Measurements from ENCODE around the gene TNPO2. TPM values are rescaled to one million over a fixed set of nuclear protein-coding genes. Genes with fewer than 3 reads are reported as not detected.

Gene TNPO2
- total and polyA plus RNA-seq, 9 donors = 19.6 to 68.6 (median 55.8) TPM

GRCh38 chr19:12695997-12696365 is 27.8 kb downstream of the TNPO2 start:
- Histone ChIP-seq H3K9me3 (replicated peaks; ENCODE audit: control insufficient read depth, low read depth, low read length) (no peaks in the 10 kb centered on the region), H3K36me3 (ENCODE audit: control insufficient read depth, insufficient read depth, low read length) (peaks cover 23% of the 10 kb centered on the region), H3K27me3 (ENCODE audit: control insufficient read depth, insufficient read depth, low read length) (no peaks in the 10 kb centered on the region), H3K4me3 (ENCODE audit: low read length) (peak overlapping the region; percentile 96), H3K27ac (ENCODE audit: low read length) (no peak overlapping the region), H3K4me1 (ENCODE audit: control insufficient read depth, insufficient read depth, low read length) (peaks cover 14% of the 10 kb centered on the region)
- no peak for DNase-seq
- under 1% methylated on average over 24 of the region's 36 CpGs for WGBS (ENCODE audit: insufficient coverage)

DNA sequence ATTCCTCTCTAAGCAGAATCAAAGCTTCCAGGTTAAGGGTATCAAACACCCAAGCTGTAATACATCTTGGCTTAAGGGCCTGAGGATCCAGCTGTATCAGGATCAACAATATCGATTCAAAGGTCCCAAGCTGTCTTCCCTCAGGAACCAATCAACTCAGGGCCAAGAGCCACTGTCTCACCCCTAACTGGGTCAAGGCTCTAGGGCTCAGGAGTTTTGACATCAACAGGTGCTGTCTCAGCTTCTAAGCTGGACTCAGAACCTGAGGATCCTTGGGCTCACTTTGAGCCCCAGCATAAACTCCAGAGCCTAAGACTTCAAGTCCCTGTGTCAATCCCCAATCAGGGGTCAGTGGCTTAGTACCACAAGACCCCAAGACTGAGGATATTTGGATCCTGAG is 28.2 kb downstream of the TNPO2 start:
- Histone ChIP-seq H3K27me3 (ENCODE audit: control insufficient read depth, insufficient read depth, low read length) (no peaks in the 10 kb centered on the region), H3K27ac (ENCODE audit: low read length) (no peak overlapping the region), H3K4me1 (ENCODE audit: control insufficient read depth, insufficient read depth, low read length) (peaks cover 14% of the 10 kb centered on the region), H3K36me3 (ENCODE audit: control insufficient read depth, insufficient read depth, low read length) (peaks cover 19% of the 10 kb centered on the region), H3K4me3 (ENCODE audit: low read length) (peak overlapping the region; percentile 96), H3K9me3 (replicated peaks; ENCODE audit: control insufficient read depth, low read depth, low read length) (no peaks in the 10 kb centered on the region)
- no peak for DNase-seq
- 77% methylated on average over 1 of the region's 1 CpG for WGBS (ENCODE audit: insufficient coverage)

DNA sequence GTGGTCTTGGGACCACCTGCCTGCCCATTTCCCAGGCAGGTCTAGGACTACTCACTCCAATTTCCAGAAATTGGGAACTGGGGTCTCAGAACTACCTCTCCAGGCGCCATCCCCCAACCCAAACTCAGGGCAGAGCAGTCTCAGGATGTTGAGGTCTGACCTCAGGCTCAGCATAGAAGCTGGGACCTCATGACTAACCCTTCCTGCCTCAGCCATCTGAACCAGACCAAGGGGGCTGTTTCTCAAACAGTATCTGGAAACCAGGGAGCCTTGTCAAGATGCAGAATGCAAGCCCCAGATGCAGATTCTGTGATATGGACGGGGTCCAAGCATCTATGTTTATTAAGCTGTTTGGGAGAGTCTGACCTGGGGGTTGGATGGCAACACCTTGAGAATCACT is 28.6 kb downstream of the TNPO2 start:
- no peak overlapping the region for H3K4me3 ChIP-seq (ENCODE audit: low read length)
- no peak overlapping the region for H3K27ac ChIP-seq (ENCODE audit: low read length)
- DNase-seq = no peak
- peaks cover 17% of the 10 kb centered on the region for H3K36me3 ChIP-seq (ENCODE audit: control insufficient read depth, insufficient read depth, low read length)
- H3K27me3 ChIP-seq (ENCODE audit: control insufficient read depth, insufficient read depth, low read length) = no peaks in the 10 kb centered on the region
- 60% methylated on average over 1 of the region's 2 CpGs for WGBS (ENCODE audit: insufficient coverage)
- H3K4me1 ChIP-seq (ENCODE audit: control insufficient read depth, insufficient read depth, low read length) = peaks cover 14% of the 10 kb centered on the region
- H3K9me3 ChIP-seq (replicated peaks; ENCODE audit: control insufficient read depth, low read depth, low read length) = no peaks in the 10 kb centered on the region

DNA sequence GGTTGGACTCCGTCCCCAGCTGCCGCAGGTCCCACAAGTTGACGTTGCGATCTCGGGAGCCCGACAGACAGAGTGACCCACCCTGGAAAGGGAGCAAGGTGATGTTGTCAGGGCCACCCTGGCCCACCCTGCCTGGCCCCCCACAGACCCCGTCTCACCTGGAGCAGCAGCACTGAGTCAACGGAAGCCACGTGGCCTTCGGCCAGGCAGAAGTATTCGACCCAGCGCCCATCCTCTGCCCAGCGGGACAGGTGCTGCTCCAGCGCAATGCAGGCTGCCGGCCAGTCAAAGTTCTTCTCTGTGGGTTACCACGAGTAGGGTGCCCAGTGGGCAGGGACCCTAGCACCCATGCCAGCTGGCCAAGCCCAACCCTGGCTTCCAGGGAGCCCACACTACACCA is 29.1 kb downstream of the TNPO2 start:
- H3K9me3 ChIP-seq (replicated peaks; ENCODE audit: control insufficient read depth, low read depth, low read length) = no peaks in the 10 kb centered on the region
- peaks cover 14% of the 10 kb centered on the region for H3K4me1 ChIP-seq (ENCODE audit: control insufficient read depth, insufficient read depth, low read length)
- no peak overlapping the region for H3K27ac ChIP-seq (ENCODE audit: low read length)
- H3K4me3 ChIP-seq (ENCODE audit: low read length) = no peak overlapping the region
- H3K36me3 ChIP-seq (ENCODE audit: control insufficient read depth, insufficient read depth, low read length) = peaks cover 12% of the 10 kb centered on the region
- DNase-seq = no peak
- WGBS (ENCODE audit: insufficient coverage) = 91% methylated on average over 16 of the region's 16 CpGs
- no peaks in the 10 kb centered on the region for H3K27me3 ChIP-seq (ENCODE audit: control insufficient read depth, insufficient read depth, low read length)

DNA sequence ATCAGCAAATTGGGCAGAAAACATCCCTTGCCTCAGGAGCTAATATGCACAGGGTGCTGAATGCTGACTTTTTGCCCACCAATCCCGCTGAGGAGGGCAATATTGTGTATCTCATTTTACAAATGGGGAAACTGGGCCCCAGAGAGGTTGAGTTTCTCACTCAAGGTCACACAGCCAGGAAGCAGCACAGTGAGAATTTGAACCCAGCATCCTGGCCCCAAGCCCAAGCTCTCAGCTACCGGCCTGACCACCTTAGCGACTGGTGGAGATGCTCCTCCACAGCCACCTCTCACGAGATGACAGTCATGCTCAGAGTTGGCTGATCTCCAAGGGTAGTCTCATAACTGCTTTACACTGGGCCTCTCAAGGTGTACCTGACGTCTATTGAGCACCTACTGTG is 30.8 kb downstream of the TNPO2 start:
- WGBS (ENCODE audit: insufficient coverage) = 92% methylated on average over 4 of the region's 5 CpGs
- peaks cover 7% of the 10 kb centered on the region for H3K36me3 ChIP-seq (ENCODE audit: control insufficient read depth, insufficient read depth, low read length)
- DNase-seq = no peak
- H3K4me1 ChIP-seq (ENCODE audit: control insufficient read depth, insufficient read depth, low read length) = peaks cover 14% of the 10 kb centered on the region
- no peak overlapping the region for H3K4me3 ChIP-seq (ENCODE audit: low read length)
- H3K9me3 ChIP-seq (replicated peaks; ENCODE audit: control insufficient read depth, low read depth, low read length) = no peaks in the 10 kb centered on the region
- H3K27ac ChIP-seq (ENCODE audit: low read length) = no peak overlapping the region
- H3K27me3 ChIP-seq (ENCODE audit: control insufficient read depth, insufficient read depth, low read length) = no peaks in the 10 kb centered on the region

DNA sequence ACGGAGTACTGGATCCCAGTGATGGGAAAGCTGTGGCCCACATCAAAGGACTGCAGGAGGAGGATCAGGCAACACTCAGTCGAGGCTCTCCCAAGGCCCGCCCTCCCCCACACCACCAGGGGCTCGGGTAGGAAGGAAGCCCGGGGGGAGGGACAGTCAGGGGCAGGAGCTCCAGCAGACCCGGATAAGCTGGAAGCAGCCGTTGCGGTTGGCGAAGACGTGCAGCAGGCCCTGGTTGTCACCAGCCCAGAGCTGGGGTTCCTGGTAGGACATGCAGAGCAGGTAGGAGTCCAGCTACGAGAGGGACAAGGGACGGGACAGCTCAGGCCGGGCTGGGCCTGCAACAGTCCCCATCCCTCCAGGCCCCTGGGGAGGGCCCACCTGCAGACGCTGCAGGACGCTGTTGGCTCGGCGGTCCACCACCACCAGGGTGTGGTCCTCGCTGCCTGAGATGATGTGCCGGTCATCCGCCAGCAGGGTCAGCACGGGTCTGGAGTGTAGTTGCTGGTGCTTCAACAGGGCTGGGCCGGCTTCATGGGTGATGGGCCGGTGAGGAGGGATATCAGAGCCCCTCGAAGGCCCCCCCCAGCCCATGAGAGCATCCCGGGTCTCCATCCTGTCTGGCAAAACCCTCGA is 34.0 kb downstream of the TNPO2 start:
- DNase-seq = peak; percentile 6
- WGBS (ENCODE audit: insufficient coverage) = 72% methylated on average over 18 of the region's 26 CpGs

DNA sequence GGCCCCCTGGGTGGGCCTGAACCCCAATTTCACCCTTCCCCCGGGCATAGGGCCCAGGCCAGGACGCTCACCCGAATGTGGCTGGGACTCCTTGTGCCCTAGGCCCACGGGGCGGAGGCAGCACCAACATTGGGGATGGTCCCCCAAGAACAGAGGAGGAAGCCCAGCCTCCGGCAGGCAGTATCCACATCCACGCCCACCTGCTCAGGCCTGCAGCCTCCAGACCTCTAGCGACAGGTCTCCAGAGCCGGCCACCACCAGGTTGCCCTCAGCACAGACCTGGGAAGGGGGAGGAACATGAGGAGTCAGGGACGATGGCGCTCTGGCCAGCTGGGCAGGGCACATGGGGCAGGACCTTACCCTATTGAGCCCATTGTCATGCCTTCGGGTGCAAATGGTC is 34.7 kb downstream of the TNPO2 start:
- no peak for DNase-seq
- WGBS (ENCODE audit: insufficient coverage) = 94% methylated on average over 12 of the region's 12 CpGs
- Histone ChIP-seq H3K27ac (ENCODE audit: low read length) (no peak overlapping the region), H3K4me1 (ENCODE audit: control insufficient read depth, insufficient read depth, low read length) (no peaks in the 10 kb centered on the region), H3K4me3 (ENCODE audit: low read length) (no peak overlapping the region), H3K9me3 (replicated peaks; ENCODE audit: control insufficient read depth, low read depth, low read length) (no peaks in the 10 kb centered on the region), H3K36me3 (ENCODE audit: control insufficient read depth, insufficient read depth, low read length) (peaks cover 7% of the 10 kb centered on the region), H3K27me3 (ENCODE audit: control insufficient read depth, insufficient read depth, low read length) (no peaks in the 10 kb centered on the region)

More for the DNA sequence above, 34.0 kb downstream of the TNPO2 start:
- Histone ChIP-seq H3K27ac (ENCODE audit: low read length) (no peak overlapping the region), H3K27me3 (ENCODE audit: control insufficient read depth, insufficient read depth, low read length) (no peaks in the 10 kb centered on the region), H3K4me3 (ENCODE audit: low read length) (no peak overlapping the region), H3K4me1 (ENCODE audit: control insufficient read depth, insufficient read depth, low read length) (no peaks in the 10 kb centered on the region), H3K9me3 (replicated peaks; ENCODE audit: control insufficient read depth, low read depth, low read length) (no peaks in the 10 kb centered on the region), H3K36me3 (ENCODE audit: control insufficient read depth, insufficient read depth, low read length) (peaks cover 7% of the 10 kb centered on the region)

DNA sequence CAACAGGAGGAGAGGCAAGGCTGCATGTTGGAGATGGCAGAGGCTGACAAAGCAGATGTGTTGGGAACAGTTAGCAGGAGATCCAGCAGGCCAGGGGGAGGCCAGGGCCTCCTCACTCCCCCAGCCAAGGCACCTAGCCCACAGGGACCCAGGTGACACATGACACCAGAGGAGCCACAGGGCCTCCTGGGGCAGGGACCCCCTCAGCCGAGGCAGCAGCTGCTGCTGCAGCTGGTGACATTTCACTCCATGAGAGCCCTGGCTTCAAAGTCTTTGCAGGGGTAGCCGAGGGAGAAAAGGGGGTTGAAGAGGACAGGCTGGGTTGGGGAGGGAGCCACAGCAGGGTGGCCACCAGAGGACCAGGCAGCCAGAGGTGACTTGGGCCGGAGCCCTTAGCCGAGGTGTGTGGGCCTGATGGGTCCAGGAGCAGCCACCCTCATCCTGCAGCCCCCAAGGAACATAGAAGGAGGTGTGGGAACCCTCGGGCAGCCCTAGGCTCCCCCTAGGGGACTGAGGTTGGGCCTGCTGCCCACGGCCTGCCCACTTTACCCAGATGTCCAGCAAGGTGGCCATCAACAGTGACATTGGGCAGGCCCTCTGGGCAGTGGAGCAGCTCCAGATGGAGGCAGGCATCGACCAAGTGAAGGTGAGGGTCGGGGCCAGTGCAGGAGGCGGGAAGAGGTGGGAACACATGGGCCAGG is 36.1 kb downstream of the TNPO2 start, which contains the start of gene GNG14:
Gene GNG14, plus strand, starts transcription at position 503 of the 701 bp plus-strand sequence. Its CDS starts 51 bp downstream, at position 554.
- no peaks in the 10 kb centered on the region for H3K27me3 ChIP-seq (ENCODE audit: control insufficient read depth, insufficient read depth, low read length)
- H3K9me3 ChIP-seq (replicated peaks; ENCODE audit: control insufficient read depth, low read depth, low read length) = no peaks in the 10 kb centered on the region
- no peak for DNase-seq
- H3K27ac ChIP-seq (ENCODE audit: low read length) = no peak within 1 kb of the TSS
- 73% methylated on average over 8 of the region's 9 CpGs for WGBS (ENCODE audit: insufficient coverage)
- no peaks in the 10 kb centered on the region for H3K4me1 ChIP-seq (ENCODE audit: control insufficient read depth, insufficient read depth, low read length)
- peaks cover 7% of the 10 kb centered on the region for H3K36me3 ChIP-seq (ENCODE audit: control insufficient read depth, insufficient read depth, low read length)
- H3K4me3 ChIP-seq (ENCODE audit: low read length) = no peak within 1 kb of the TSS

DNA sequence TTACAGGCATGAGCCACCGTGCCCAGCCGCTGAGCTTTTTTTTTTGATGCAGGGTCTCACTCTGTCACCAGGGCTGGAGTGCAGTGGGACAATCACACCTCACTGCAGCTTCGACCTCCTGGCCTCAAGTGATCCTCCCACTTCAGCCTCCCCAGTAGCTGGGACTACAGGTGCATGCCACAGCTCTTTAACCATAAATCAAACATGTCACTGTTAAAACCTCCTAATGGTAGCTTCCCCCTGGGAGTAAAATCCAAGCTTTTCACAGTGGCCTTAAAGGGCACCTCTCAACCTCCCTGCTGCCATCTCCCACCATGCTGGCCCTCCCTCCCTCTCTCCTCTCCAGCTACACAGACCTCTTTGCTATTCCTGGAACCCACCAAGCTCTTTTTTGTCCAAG is 37.9 kb downstream of the TNPO2 start:
- no peak overlapping the region for H3K27ac ChIP-seq (ENCODE audit: low read length)
- H3K4me3 ChIP-seq (ENCODE audit: low read length) = no peak overlapping the region
- H3K4me1 ChIP-seq (ENCODE audit: control insufficient read depth, insufficient read depth, low read length) = no peaks in the 10 kb centered on the region
- H3K27me3 ChIP-seq (ENCODE audit: control insufficient read depth, insufficient read depth, low read length) = no peaks in the 10 kb centered on the region
- DNase-seq = no peak
- 74% methylated on average over 3 of the region's 3 CpGs for WGBS (ENCODE audit: insufficient coverage)
- peaks cover 7% of the 10 kb centered on the region for H3K36me3 ChIP-seq (ENCODE audit: control insufficient read depth, insufficient read depth, low read length)
- H3K9me3 ChIP-seq (replicated peaks; ENCODE audit: control insufficient read depth, low read depth, low read length) = no peaks in the 10 kb centered on the region

DNA sequence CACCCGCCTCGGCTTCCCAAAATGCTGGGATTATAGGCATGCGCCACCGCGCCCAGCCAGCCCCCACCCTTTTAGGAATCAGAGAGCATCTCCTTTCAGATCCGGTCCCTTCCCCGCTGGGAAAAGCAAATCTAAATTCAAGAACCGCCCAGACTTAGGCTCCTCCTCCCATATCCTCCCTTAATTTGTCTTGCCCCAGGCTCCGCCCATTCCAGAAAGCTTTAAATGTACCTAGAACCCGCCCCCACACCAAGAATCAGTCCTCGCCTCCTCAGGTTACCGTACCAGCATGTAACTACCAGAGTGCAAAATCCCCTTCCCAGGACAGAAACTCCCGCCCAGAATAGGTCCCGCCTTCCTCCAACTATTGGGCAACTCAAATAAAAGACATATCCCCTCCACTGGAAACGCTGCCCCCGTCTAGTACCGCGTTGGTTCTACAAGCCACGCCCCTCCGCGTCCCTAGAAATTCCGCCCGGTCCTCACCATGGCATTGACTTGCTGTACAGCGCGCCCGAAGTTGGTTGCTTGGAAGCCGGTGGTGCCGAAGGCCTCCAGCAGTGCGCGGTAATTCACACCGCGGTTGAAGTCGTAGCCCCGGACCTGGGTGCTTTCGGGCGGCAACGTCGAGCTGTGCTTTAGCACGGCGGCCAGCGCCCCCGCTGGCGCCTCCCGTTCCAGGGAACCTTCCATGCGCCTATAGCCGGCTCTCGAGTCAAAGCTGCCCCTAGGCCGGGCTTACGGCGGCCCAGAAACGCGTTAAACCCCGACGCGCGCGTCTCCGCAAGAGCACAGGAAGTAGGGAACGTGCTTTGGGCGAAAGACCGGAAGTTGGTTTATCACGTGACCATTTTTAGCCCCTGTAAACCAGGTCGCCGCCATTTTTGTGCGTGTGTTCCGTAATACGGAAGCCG is 42.4 kb downstream of the TNPO2 start, which contains the start of gene DHPS:
Gene DHPS, minus strand, starts transcription at position 807 of the 914 bp plus-strand sequence. Its CDS starts 114 bp downstream, at position 693.
- H3K4me3 ChIP-seq (ENCODE audit: low read length) = peak within 1 kb of the TSS; percentile 99
- peak within 1 kb of the TSS; percentile 99 for H3K27ac ChIP-seq (ENCODE audit: low read length)
- no peaks in the 10 kb centered on the region for H3K27me3 ChIP-seq (ENCODE audit: control insufficient read depth, insufficient read depth, low read length)
- no peaks in the 10 kb centered on the region for H3K9me3 ChIP-seq (replicated peaks; ENCODE audit: control insufficient read depth, low read depth, low read length)
- peaks cover 2% of the 10 kb centered on the region for H3K4me1 ChIP-seq (ENCODE audit: control insufficient read depth, insufficient read depth, low read length)
- DNase-seq = peak; percentile 99
- under 1% methylated on average over 68 of the region's 68 CpGs for WGBS (ENCODE audit: insufficient coverage)
- H3K36me3 ChIP-seq (ENCODE audit: control insufficient read depth, insufficient read depth, low read length) = peaks cover 34% of the 10 kb centered on the region
